GM18508 (cell line): ENCODE results near the gene CELF5.

Experiments used
- ATAC-seq: cut with Tn5 transposase; IDR thresholded peaks from one replicate; pipeline ENCODE4 v1.9.1; 2021; ENCODE audit warnings: moderate number of reproducible peaks; ENCODE audit not compliant: insufficient read depth, unreplicated experiment

The CELF5 gene

GRCh38 chr19:3269916-3270671, 45.6 kb downstream of the CELF5 start:
- ATAC-seq: no peak

GRCh38 chr19:3270902-3271301, 46.4 kb downstream of the CELF5 start:
- no peak for ATAC-seq

- ATAC-seq: no peak
Observed at GRCh38 chr19:3272401-3272931, 48.0 kb downstream of the CELF5 start.

- ATAC-seq: no peak
Observed at GRCh38 chr19:3272952-3273351, 48.5 kb downstream of the CELF5 start.

GRCh38 chr19:3274245-3274941, 49.9 kb downstream of the CELF5 start:
- ATAC-seq: no peak

GRCh38 chr19:3274942-3275582, 50.6 kb downstream of the CELF5 start:
- no peak for ATAC-seq

- ATAC-seq: no peak
Observed at GRCh38 chr19:3275583-3276340, 51.3 kb downstream of the CELF5 start.

GRCh38 chr19:3276341-3276799, 51.9 kb downstream of the CELF5 start:
- no peak for ATAC-seq

- no peak for ATAC-seq
Observed at GRCh38 chr19:3277649-3278048, 53.2 kb downstream of the CELF5 start.

- no peak for ATAC-seq
Observed at GRCh38 chr19:3278294-3278693, 53.8 kb downstream of the CELF5 start.

- no peak for ATAC-seq
Observed at GRCh38 chr19:3278749-3279148, 54.3 kb downstream of the CELF5 start.

GRCh38 chr19:3279306-3279705, 54.8 kb downstream of the CELF5 start:
- no peak for ATAC-seq

- ATAC-seq: no peak
Observed at GRCh38 chr19:3281026-3281425, 56.6 kb downstream of the CELF5 start.

GRCh38 chr19:3282155-3282554, 57.7 kb downstream of the CELF5 start:
- ATAC-seq: no peak

GRCh38 chr19:3282564-3282963, 58.1 kb downstream of the CELF5 start:
- no peak for ATAC-seq

GRCh38 chr19:3283246-3283751, 58.8 kb downstream of the CELF5 start:
- no peak for ATAC-seq

GRCh38 chr19:3283886-3284657, 59.6 kb downstream of the CELF5 start:
- no peak for ATAC-seq

- no peak for ATAC-seq
Observed at GRCh38 chr19:3284759-3285646, 60.5 kb downstream of the CELF5 start.
